DOHH2 (cell line): ENCODE results near the gene DACT2.

ENCODE experiments used
- H3F3A ChIP-seq: fragments of 200-600 bp; sonication (generic), shearing (Covaris generic); 2 replicates; pipeline ENCODE4 v1.6.0; 2016; ENCODE audit warnings: antibody characterized with exemption, mild to moderate bottlenecking; ENCODE audit not compliant: control insufficient read depth, insufficient read depth
- H3K27ac ChIP-seq: fragments of 200-600 bp; sonication (generic); 2 replicates; pipeline ENCODE4 v1.5.1; 2014; ENCODE audit warnings: low read depth, mild to moderate bottlenecking, low read length, moderate library complexity
- H3K27me3 ChIP-seq: fragments of 200-600 bp; sonication (generic); 2 replicates; pipeline ENCODE4 v1.6.1; 2014; ENCODE audit warnings: mild to moderate bottlenecking, low read length, mixed read lengths; ENCODE audit not compliant: control insufficient read depth
- H3K36me3 ChIP-seq: fragments of 200-600 bp; sonication (generic); 2 replicates; pipeline ENCODE4 v1.6.1; 2014; ENCODE audit warnings: mild to moderate bottlenecking, low read length, moderate library complexity, mixed read lengths; ENCODE audit not compliant: control insufficient read depth
- H3K4me1 ChIP-seq: fragments of 200-600 bp; sonication (generic); 2 replicates; pipeline ENCODE4 v1.6.1; 2014; ENCODE audit warnings: mild to moderate bottlenecking, low read length, mixed read lengths; ENCODE audit not compliant: control insufficient read depth
- H3K4me2 ChIP-seq: fragments of 200-600 bp; sonication (generic); 2 replicates; pipeline ENCODE4 v1.6.0; 2014; ENCODE audit warnings: mild to moderate bottlenecking, low read length, moderate library complexity
- H3K4me3 ChIP-seq: fragments of 200-600 bp; sonication (generic); 2 replicates; pipeline ENCODE4 v1.5.1; 2014; ENCODE audit warnings: mild to moderate bottlenecking, low read length, mixed read lengths
- H3K79me2 ChIP-seq: fragments of 200-600 bp; sonication (generic); 2 replicates; pipeline ENCODE4 v1.6.1; 2014; ENCODE audit warnings: mild to moderate bottlenecking, low read length, mixed read lengths; ENCODE audit not compliant: control insufficient read depth
- H3K9me2 ChIP-seq: fragments of 200-600 bp; sonication (generic); replicated peaks from 2 replicates; pipeline ENCODE4 v1.6.1; 2014; ENCODE audit warnings: mild to moderate bottlenecking, low read length, mixed read lengths; ENCODE audit not compliant: control insufficient read depth
- H3K9me3 ChIP-seq: fragments of 200-600 bp; sonication (generic); 2 replicates; pipeline ENCODE4 v1.6.1; 2014; ENCODE audit warnings: antibody characterized with exemption, low read length, mixed read lengths; ENCODE audit not compliant: control insufficient read depth, insufficient read depth
- H4K20me1 ChIP-seq: fragments of 200-600 bp; sonication (generic); 2 replicates; pipeline ENCODE4 v1.6.0; 2014; ENCODE audit warnings: low read depth, mild to moderate bottlenecking, antibody characterized with exemption, low read length, moderate library complexity; ENCODE audit not compliant: control insufficient read depth, insufficient read depth
- EZH2phosphoT487 ChIP-seq: fragments of 200-600 bp; sonication (generic); IDR thresholded peaks from 2 replicates; pipeline ENCODE4 v1.6.1; 2017; ENCODE audit warnings: borderline replicate concordance, mild to moderate bottlenecking, antibody characterized with exemption, low read length, moderate library complexity, mixed read lengths
- TF ChIP-seq, protein P1 (sequence below): fragments of 200-600 bp; sonication (generic); IDR thresholded peaks from one replicate; pipeline ENCODE4 v1.5.1; 2014; ENCODE audit warnings: antibody characterized with exemption, mild to moderate bottlenecking, low read depth, low read length; ENCODE audit not compliant: poor library complexity, severe bottlenecking

DACT2 gene

GRCh38 chr6:168307695-168308021 is 11.9 kb downstream of the DACT2 start:
- Histone ChIP-seq H3K27me3 (no peaks in the 10 kb centered on the region), H3K4me1 (no peaks in the 10 kb centered on the region)
- TF ChIP-seq, protein P1, sequence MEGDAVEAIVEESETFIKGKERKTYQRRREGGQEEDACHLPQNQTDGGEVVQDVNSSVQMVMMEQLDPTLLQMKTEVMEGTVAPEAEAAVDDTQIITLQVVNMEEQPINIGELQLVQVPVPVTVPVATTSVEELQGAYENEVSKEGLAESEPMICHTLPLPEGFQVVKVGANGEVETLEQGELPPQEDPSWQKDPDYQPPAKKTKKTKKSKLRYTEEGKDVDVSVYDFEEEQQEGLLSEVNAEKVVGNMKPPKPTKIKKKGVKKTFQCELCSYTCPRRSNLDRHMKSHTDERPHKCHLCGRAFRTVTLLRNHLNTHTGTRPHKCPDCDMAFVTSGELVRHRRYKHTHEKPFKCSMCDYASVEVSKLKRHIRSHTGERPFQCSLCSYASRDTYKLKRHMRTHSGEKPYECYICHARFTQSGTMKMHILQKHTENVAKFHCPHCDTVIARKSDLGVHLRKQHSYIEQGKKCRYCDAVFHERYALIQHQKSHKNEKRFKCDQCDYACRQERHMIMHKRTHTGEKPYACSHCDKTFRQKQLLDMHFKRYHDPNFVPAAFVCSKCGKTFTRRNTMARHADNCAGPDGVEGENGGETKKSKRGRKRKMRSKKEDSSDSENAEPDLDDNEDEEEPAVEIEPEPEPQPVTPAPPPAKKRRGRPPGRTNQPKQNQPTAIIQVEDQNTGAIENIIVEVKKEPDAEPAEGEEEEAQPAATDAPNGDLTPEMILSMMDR = no peak
- TF ChIP-seq EZH2phosphoT487 = no peak

GRCh38 chr6:168307015-168307694 is 12.4 kb downstream of the DACT2 start:
- no peaks in the 10 kb centered on the region for H4K20me1 ChIP-seq
- H3K79me2 ChIP-seq = no peaks in the 10 kb centered on the region
- H3F3A ChIP-seq = no peaks in the 10 kb centered on the region
- peaks cover 13% of the 10 kb centered on the region; the same call in 1 of the 2 replicates for H3K9me3 ChIP-seq
- H3K4me3 ChIP-seq = no peak overlapping the region
- no peaks in the 10 kb centered on the region for H3K27me3 ChIP-seq
- H3K4me2 ChIP-seq = no peak overlapping the region
- H3K9me2 ChIP-seq = no peaks in the 10 kb centered on the region
- TF ChIP-seq, protein P1 = no peak
- no peak for TF ChIP-seq EZH2phosphoT487
- no peak overlapping the region for H3K27ac ChIP-seq
- H3K4me1 ChIP-seq = no peaks in the 10 kb centered on the region
- no peaks in the 10 kb centered on the region for H3K36me3 ChIP-seq

More at GRCh38 chr6:168307695-168308021, 11.9 kb downstream of the DACT2 start:
- H3K9me3 ChIP-seq = peaks cover 13% of the 10 kb centered on the region; the same call in 1 of the 2 replicates
- H3F3A ChIP-seq = no peaks in the 10 kb centered on the region
- no peak overlapping the region for H3K27ac ChIP-seq
- no peak overlapping the region for H3K4me2 ChIP-seq
- no peaks in the 10 kb centered on the region for H3K9me2 ChIP-seq
- H3K36me3 ChIP-seq = no peaks in the 10 kb centered on the region
- H3K4me3 ChIP-seq = no peak overlapping the region
- H4K20me1 ChIP-seq = no peaks in the 10 kb centered on the region
- no peaks in the 10 kb centered on the region for H3K79me2 ChIP-seq

DNA sequence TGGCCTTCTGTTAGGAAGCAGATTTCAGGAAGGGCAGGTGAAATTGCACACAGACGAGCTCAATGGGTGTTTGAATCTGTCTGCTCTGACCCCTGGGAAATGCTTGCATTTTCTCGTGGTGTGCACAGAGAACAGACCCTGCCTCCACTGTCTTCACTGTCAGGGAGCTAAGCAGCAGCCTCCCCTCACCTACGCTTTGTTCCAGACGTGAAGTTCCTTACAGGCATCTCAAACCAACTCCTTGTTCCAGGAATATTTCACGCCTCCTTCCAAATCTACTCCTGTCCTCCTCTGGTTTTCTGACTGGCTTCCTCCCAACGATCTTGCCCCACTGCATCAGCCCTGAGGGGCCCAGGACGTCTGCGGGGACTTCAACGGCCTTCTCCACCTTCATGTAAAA is 13.7 kb downstream of the DACT2 start:
- Histone ChIP-seq H3F3A (no peaks in the 10 kb centered on the region), H3K79me2 (no peaks in the 10 kb centered on the region), H3K27me3 (no peaks in the 10 kb centered on the region), H3K4me3 (no peak overlapping the region), H3K27ac (no peak overlapping the region), H3K36me3 (no peaks in the 10 kb centered on the region), H4K20me1 (no peaks in the 10 kb centered on the region), H3K9me3 (peaks cover 13% of the 10 kb centered on the region; the same call in 1 of the 2 replicates), H3K4me2 (no peak overlapping the region), H3K9me2 (no peaks in the 10 kb centered on the region), H3K4me1 (no peaks in the 10 kb centered on the region)
- TF ChIP-seq, protein P1 = no peak
- no peak for TF ChIP-seq EZH2phosphoT487
